Skin epidermis (tissue), 12 donors: ENCODE measurements around the gene LGALS8.
"Not testable (repeated sequence)": the region's sequence is repeated elsewhere in the genome, so short reads cannot be mapped to it uniquely, and the experiment has no call there.

Experiments
- H3K27ac ChIP-seq, 21 experiments: fragments of 200-600 bp; sonication (generic) in 11 of 21; one replicate each; pipeline ENCODE4 v1.5.0; 2020; ENCODE audit warnings: mild to moderate bottlenecking in 3 of 21, inconsistent platforms in 2 of 21, moderate library complexity in 2 of 21
- H3K4me3 ChIP-seq, 7 experiments: fragments of 200-600 bp; sonication (generic) in 2 of 7; one replicate each; pipeline ENCODE4 v1.5.0; 2020; ENCODE audit warnings: inconsistent platforms in 2 of 7, mild to moderate bottlenecking in 2 of 7, moderate library complexity in 1 of 7

Gene LGALS8

GRCh38 chr1:236568285-236568894 is 44.6 kb downstream of the LGALS8 start:
- no peak overlapping the region for H3K27ac ChIP-seq
- no peak overlapping the region for H3K4me3 ChIP-seq

- H3K4me3 ChIP-seq: no peak overlapping the region
- no peak overlapping the region for H3K27ac ChIP-seq
These were observed 51.7 kb downstream of the LGALS8 start for GRCh38 chr1:236575523-236575922.

GRCh38 chr1:236576004-236576403 is 52.2 kb downstream of the LGALS8 start:
- H3K4me3 ChIP-seq: no peak overlapping the region

GRCh38 chr1:236577041-236577440 is 53.3 kb downstream of the LGALS8 start:
- H3K27ac ChIP-seq, H3K4me3 ChIP-seq: not testable (repeated sequence)

More at GRCh38 chr1:236576004-236576403, 52.2 kb downstream of the LGALS8 start:
- no peak overlapping the region for H3K27ac ChIP-seq

- H3K27ac ChIP-seq: no peak overlapping the region
- H3K4me3 ChIP-seq: no peak overlapping the region
These were observed 54.9 kb downstream of the LGALS8 start for GRCh38 chr1:236578661-236579060.

GRCh38 chr1:236580404-236580803 is 56.6 kb downstream of the LGALS8 start:
- not testable (repeated sequence) for H3K4me3 ChIP-seq, H3K27ac ChIP-seq

GRCh38 chr1:236581528-236581927 is 57.7 kb downstream of the LGALS8 start:
- H3K27ac ChIP-seq: no peak overlapping the region
- no peak overlapping the region for H3K4me3 ChIP-seq

GRCh38 chr1:236589531-236589930 is 65.7 kb downstream of the LGALS8 start:
- no peak overlapping the region for H3K4me3 ChIP-seq
- H3K27ac ChIP-seq: no peak overlapping the region

GRCh38 chr1:236590553-236591150 is 66.9 kb downstream of the LGALS8 start:
- Histone ChIP-seq H3K27ac (no peak overlapping the region), H3K4me3 (no peak overlapping the region)

GRCh38 chr1:236602171-236602570 is 78.4 kb downstream of the LGALS8 start:
- Histone ChIP-seq H3K27ac (no peak overlapping the region), H3K4me3 (no peak overlapping the region)
